Hippocampal formation (tissue), 2 donors: ENCODE results near the gene IRF2BP1.

Experiments
- DNase-seq, 2 donors: peaks; one replicate each; lab custom pipeline; 2025; lab: John Stamatoyannopoulos, UW

IRF2BP1 gene

GRCh38 chr19:45860359-45861259 lies 25.3 kb downstream of the IRF2BP1 start:
- DNase-seq, result no peak

GRCh38 chr19:45854167-45854778 lies 31.7 kb downstream of the IRF2BP1 start:
- no peak for DNase-seq

GRCh38 chr19:45852983-45853382 lies 33.0 kb downstream of the IRF2BP1 start:
- DNase-seq, result no peak

GRCh38 chr19:45852145-45852750 lies 33.7 kb downstream of the IRF2BP1 start:
- DNase-seq, result no peak

- no peak for DNase-seq
Measured at GRCh38 chr19:45848922-45849321, 37.0 kb downstream of the IRF2BP1 start.

- no peak for DNase-seq
Measured at GRCh38 chr19:45847663-45848062, 38.3 kb downstream of the IRF2BP1 start.

- no peak for DNase-seq
Measured at GRCh38 chr19:45842198-45842597, 43.7 kb downstream of the IRF2BP1 start.

- no peak for DNase-seq
Measured at GRCh38 chr19:45834970-45835369, 51.0 kb downstream of the IRF2BP1 start.
